ENCODE results near the gene TBC1D2. TPM values are rescaled to one million over a fixed set of nuclear protein-coding genes. Genes with fewer than 3 reads are reported as not detected.

Gene TBC1D2
- total RNA-seq, 1 donor = 78.6 TPM

- H3K4me3 ChIP-seq (ENCODE audit: low read depth, low read length) = no peak overlapping the region
- DNase-seq (ENCODE audit: low read depth) = no peak
- TF ChIP-seq CTCF (IDR thresholded peaks at IDR 0.05; ENCODE audit: insufficient read depth, low read depth, low read length) = no peak
Measured at GRCh38 chr9:98199388-98200033, 55.9 kb downstream of the TBC1D2 start.

- TF ChIP-seq CTCF (IDR thresholded peaks at IDR 0.05; ENCODE audit: insufficient read depth, low read depth, low read length) = no peak
- H3K4me3 ChIP-seq (ENCODE audit: low read depth, low read length) = no peak overlapping the region
- no peak for DNase-seq (ENCODE audit: low read depth)
Measured at GRCh38 chr9:98195671-98196070, 59.8 kb downstream of the TBC1D2 start.

- peak overlapping the region; percentile 71 for H3K4me3 ChIP-seq (ENCODE audit: low read depth, low read length)
- no peak for DNase-seq (ENCODE audit: low read depth)
- no peak for TF ChIP-seq CTCF (IDR thresholded peaks at IDR 0.05; ENCODE audit: insufficient read depth, low read depth, low read length)
Measured at GRCh38 chr9:98193336-98193944, 62.0 kb downstream of the TBC1D2 start.

- DNase-seq (ENCODE audit: low read depth) = peak; percentile 67
- H3K4me3 ChIP-seq (ENCODE audit: low read depth, low read length) = peak within 1 kb of the TSS; percentile 71
- peak; percentile 52 for TF ChIP-seq CTCF (IDR thresholded peaks at IDR 0.05; ENCODE audit: insufficient read depth, low read depth, low read length)
Measured at GRCh38 chr9:98192503-98193335, 62.7 kb downstream of the TBC1D2 start, which contains the start of gene CORO2A. TSS of gene CORO2A (minus strand) at chr9:98192637. CDS start at chr9:98157660, 34,977 bp downstream.

- peak overlapping the region; percentile 71 for H3K4me3 ChIP-seq (ENCODE audit: low read depth, low read length)
- TF ChIP-seq CTCF (IDR thresholded peaks at IDR 0.05; ENCODE audit: insufficient read depth, low read depth, low read length) = no peak
- no peak for DNase-seq (ENCODE audit: low read depth)
Measured at GRCh38 chr9:98191671-98192502, 63.6 kb downstream of the TBC1D2 start.

- DNase-seq (ENCODE audit: low read depth) = no peak
- TF ChIP-seq CTCF (IDR thresholded peaks at IDR 0.05; ENCODE audit: insufficient read depth, low read depth, low read length) = no peak
- no peak overlapping the region for H3K4me3 ChIP-seq (ENCODE audit: low read depth, low read length)
Measured at GRCh38 chr9:98191181-98191608, 64.3 kb downstream of the TBC1D2 start.
